HTERT RPE-1 (cell line): Measurements from ENCODE around the gene JARID2.

ENCODE experiments used
- in situ Hi-C: fragments of 300-500 bp; cut with MboI; formaldehyde crosslinking; loops from 4 replicates; pipeline ENCODE4 v1.14.3; 2020; ENCODE audit warnings: low sequenced_read_pairs

Gene JARID2

GRCh38 chr6:15553031-15553430, 307.2 kb downstream of the JARID2 start:
- in situ Hi-C loops = no loop called here

GRCh38 chr6:15553736-15554294, 307.9 kb downstream of the JARID2 start:
- in situ Hi-C loops = no loop called here

GRCh38 chr6:15554728-15555100, 308.8 kb downstream of the JARID2 start:
- in situ Hi-C loops = no loop called here

GRCh38 chr6:15555101-15556038, 309.5 kb downstream of the JARID2 start:
- in situ Hi-C loops = no loop called here

- in situ Hi-C loops = no loop called here
Observed at GRCh38 chr6:15556711-15557110, 310.8 kb downstream of the JARID2 start.

GRCh38 chr6:15557174-15557573, 311.3 kb downstream of the JARID2 start:
- in situ Hi-C loops = no loop called here

GRCh38 chr6:15560713-15561112, 314.8 kb downstream of the JARID2 start:
- in situ Hi-C loops = no loop called here

GRCh38 chr6:15561447-15562199, 315.8 kb downstream of the JARID2 start:
- in situ Hi-C loops = no loop called here

- in situ Hi-C loops = no loop called here
Observed at GRCh38 chr6:15562977-15563376, 317.1 kb downstream of the JARID2 start.

GRCh38 chr6:15569035-15569995, 323.4 kb downstream of the JARID2 start:
- in situ Hi-C loops = no loop called here

- in situ Hi-C loops = no loop called here
Observed at GRCh38 chr6:15570171-15570570, 324.3 kb downstream of the JARID2 start.
